IPS-NIHi7 (cell line): ENCODE measurements around the gene RIC1.
"Not testable (repeated sequence)": the region's sequence is repeated elsewhere in the genome, so short reads cannot be mapped to it uniquely, and the experiment has no call there.

Source experiments
- DNase-seq: peaks from one replicate; pipeline ENCODE4 v3.0.0; 2012; ENCODE audit warnings: mixed read lengths; ENCODE audit errors: extremely low spot score

The RIC1 gene

DNA sequence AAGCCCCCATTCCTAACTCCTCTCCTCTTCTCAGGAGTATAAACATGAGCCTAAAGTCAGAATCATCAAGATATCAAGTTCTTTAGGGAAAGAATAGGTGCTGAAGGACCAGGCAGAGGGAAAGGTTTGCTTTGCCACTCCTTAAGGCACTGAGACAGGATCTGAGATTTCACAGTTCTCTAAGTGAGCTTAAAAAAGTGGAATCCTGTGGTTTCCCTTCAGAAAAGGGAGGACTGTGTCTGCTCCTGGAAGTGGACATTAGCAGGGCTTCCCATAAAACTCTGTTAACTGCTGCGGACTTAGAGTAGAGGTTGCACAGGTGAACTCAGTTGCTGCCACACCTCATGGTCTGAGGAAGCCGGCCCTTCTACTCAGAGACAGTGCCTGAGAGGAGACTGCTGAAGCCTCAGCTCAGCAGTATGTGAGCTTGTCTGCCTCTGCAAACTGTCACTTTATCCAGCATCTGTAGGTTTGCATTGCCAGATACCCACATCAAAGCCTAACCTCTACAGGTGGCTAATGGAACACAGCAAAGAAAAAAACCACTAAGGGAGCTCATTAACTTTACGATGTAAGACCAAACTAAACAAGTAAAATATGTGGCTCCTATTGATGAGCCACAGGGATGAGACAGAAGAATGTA lies 42.9 kb downstream of the RIC1 start:
- peak; percentile 16 for DNase-seq

GRCh38 chr9:5675046-5675445 lies 46.1 kb downstream of the RIC1 start:
- not testable (repeated sequence) for DNase-seq

- not testable (repeated sequence) for DNase-seq
These were observed 54.7 kb downstream of the RIC1 start for GRCh38 chr9:5683591-5683990.

- no peak for DNase-seq
These were observed 55.2 kb downstream of the RIC1 start for GRCh38 chr9:5684101-5684500.

- no peak for DNase-seq
These were observed 59.2 kb downstream of the RIC1 start for GRCh38 chr9:5688109-5688508.

- DNase-seq = no peak
These were observed 61.4 kb downstream of the RIC1 start for GRCh38 chr9:5690278-5690677.

- DNase-seq = no peak
These were observed 67.0 kb downstream of the RIC1 start for GRCh38 chr9:5695860-5696259.

- DNase-seq = no peak
These were observed 68.0 kb downstream of the RIC1 start for GRCh38 chr9:5696884-5697283.

DNA sequence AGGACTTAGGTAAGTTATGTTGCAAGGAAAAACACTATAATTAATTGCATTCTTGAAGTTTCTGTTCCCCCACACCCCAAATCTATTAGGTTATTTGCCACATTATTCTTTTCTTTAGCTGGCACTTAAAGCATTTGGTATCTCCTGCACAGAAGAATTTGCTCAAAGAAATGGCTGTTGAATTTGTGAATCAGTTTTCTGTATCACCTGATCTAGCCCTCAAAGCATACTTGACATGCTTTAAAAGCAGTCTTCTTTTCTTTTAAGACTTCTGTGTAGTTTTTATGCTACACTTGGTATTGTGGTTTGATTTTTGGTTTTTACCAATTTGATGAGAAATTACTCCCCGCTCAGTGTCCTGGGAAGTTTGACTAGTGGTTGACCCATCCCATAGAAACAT lies 69.1 kb downstream of the RIC1 start:
- DNase-seq = no peak

DNA sequence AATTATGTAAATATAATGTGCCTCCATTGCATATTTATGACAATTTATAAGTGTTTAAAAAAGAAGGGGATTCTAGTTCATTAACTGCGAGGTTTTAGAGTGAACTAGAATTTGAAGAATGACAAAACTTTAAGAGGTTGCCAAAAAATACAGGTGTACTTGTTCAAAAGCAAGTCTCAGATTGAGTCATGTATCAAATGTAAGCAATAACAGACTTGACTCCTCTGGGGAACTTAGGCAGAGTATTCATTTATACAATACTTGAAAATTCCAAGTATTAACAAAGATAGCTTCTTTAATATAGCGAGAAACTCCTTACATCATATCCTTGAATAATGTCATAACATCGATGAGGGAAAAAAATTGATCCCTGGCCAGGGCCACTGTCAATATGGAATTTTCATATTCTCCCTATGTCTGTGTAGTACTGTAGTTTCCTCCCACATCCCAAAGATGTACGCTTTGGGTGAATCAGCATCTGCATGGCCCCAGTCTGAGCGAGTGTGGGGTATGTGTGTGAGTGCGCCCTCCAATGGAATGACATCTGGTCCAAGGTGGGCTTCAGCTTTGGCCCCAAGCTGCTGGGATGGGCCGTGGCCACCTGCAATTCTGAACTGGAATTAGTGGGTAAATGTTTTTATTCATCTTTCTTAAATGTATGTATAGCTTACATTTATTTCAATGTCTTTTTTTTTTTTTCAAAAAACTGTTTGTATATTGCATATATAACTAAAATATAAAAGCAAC lies 70.1 kb downstream of the RIC1 start:
- peak; percentile 19 for DNase-seq

GRCh38 chr9:5708414-5708813 lies 79.5 kb downstream of the RIC1 start:
- no peak for DNase-seq

DNA sequence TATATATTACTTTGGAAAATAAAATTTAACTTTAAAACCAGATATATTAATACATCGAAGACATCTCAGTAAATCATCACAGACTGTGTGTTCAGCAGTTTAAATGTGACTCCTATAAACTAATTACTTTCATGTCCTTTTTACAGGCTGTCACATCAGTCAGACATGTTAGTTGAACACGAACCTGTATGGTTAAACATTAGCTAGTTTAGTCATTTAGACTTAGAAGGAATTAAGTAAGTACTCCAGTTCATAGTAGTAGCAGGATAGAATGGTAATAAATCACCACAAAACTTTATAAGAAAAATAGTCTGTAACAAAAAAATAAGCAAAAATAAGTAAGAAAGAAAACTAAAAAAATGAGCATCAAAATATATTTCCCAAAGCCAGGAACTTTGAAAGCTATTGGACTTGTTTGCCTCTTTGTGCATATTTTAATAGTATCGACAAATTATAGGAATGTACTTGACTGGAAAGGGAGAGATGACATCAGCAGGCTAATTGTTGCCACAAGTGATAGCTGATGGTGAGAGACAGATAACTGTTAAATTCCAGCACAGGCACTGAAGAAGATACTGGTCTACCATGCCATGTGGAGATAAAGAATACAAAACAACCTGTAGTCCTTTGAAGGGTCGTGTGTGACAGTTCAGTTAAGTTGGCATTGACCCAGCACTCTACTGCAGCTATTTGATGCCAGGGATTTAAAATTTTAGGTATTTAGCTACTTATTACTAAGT lies 83.9 kb downstream of the RIC1 start:
- DNase-seq = no peak

- peak; percentile 21 for DNase-seq
These were observed 85.8 kb downstream of the RIC1 start for GRCh38 chr9:5714501-5715401.

GRCh38 chr9:5715548-5716127 lies 86.7 kb downstream of the RIC1 start:
- no peak for DNase-seq

DNA sequence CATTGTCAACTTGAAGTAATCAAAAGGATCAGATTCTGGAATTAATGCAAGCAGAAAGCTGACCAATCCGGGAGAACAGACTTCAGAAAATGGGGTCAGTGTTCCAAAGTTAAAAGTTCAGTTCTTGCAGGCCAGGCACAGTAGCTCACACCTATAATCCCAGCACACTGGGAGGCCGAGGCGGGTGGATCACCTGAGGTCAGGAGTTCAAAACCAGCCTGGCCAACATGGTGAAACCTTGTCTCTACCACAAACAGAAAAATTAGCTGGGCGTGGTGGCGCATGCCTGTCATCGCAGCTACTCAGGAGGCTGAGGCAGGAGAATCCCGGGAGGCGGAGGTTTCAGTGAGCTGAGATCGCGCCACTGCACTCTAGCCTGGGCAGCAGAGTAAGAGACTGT lies 88.5 kb downstream of the RIC1 start:
- DNase-seq = not testable (repeated sequence)

DNA sequence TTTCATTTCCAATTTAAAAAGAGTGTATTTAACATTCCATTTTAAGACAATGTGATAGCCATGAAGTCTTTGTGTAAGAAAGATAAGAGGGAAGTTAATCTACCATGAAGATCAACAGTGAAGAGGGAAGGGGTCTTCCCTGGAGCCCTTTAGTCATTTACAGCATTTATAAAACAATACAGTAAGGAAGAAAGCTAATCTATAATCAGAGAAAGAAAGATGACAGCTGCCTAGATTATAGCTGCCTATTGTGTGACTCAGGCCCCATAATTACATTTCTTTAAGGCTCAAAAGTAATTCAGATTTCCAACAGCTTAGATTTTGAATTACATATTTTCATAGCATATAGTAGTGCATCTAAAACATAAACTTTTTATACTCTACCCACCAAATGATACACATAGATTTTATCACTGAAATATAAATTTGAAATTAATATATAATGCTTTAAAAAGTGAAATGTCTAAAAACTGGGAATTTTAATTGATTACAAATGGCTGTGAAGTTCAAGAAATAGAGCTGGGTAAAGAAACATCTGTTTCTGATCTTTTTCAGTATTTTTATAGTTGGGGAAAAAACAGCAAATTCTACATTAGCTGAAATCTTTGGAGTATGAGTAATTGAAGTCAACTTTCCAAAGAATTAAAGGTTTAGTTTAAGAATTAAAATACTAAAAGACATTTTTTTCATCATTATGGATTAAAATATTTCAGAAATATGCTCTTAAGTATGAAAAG lies 89.6 kb downstream of the RIC1 start:
- DNase-seq = no peak

DNA sequence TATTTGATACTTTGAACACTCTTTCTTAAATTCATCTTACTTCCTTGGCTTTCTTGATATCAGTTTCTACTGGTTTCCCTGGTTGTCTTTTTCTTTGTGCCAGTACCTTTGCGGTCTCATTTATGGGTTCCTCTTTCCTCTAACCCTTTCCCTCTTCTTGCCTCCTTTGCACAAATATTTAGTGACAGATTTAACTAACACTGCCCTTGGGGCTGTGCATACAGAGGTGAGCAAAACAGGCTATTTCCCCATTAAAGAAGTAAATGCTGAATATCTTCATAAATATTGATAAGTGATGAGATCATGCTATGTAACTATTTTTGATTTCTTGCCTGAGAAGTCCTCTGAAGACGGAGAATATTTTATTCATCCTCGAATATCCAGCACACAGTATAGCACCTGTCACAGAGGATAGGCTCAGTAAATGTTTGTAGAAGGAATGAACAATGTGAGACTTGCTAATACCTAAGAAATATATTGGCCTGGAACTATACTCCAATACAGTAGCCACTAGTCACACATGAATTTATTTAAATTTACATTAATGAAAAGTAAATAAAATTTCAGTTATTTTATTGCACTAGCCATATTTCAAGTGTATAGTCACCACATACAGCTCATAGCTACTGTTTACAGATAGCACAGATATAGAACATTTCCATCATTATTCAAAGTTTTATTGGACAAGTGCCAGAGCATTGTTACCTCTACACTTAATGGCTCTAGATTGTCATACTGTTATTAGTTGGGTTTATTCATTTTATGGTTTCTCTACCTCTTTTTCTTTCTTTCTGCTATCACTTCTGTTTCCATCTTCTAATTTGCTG lies 90.4 kb downstream of the RIC1 start:
- no peak for DNase-seq

DNA sequence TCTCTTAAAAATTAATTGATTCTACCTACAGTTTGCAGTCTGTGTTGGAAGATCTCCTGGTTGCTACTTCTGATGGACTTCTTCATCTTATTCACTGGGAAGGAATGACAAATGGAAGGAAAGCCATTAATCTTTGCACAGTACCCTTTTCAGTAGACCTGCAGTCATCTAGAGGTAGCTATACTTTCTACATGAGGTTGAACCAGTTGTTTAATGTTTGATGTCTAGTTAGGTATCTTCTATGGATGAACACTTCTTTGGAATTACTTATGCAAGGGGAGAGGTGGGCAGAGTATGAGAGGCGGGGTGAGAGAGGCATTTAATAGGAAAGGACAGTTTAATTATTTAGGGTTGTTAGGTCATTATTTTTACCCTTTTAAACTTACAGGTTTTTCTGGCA lies 91.2 kb downstream of the RIC1 start:
- no peak for DNase-seq

GRCh38 chr9:5721279-5722087 lies 92.6 kb downstream of the RIC1 start:
- no peak for DNase-seq
